ENCODE measurements around the gene DSCAM.

The DSCAM gene

DNA sequence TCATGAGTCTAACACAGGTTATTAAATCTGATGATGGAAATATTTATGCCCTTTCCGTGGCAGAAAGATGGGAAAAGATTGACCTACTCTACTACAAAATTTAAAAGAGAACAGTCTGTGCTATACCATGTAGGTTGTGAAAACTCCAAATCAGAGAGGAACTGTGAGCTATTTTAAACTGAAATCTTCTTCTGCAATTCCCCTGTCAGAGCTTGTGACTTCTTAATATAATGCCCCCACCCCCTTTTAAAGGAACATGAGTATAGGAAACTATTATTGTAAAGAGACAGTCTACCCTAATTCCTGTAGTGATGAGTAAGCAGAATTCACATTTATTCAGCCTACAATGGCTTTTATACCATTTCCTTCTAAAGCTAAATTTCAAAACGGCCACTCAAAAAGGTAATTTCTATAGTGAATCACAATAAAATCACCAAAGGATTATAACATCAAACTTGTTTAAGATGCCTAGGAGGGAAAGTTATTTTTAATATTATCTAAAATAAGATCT, 11.7 kb downstream of the DSCAM start:
- Histone ChIP-seq H4K20me1 (ENCODE audit: insufficient read depth, low read length) (no peaks in the 10 kb centered on the region), H3K27me3 (ENCODE audit: insufficient read depth, low read length) (no peaks in the 10 kb centered on the region), H2AFZ (ENCODE audit: low read length) (no peak overlapping the region), H3K36me3 (ENCODE audit: insufficient read depth, low read length) (no peaks in the 10 kb centered on the region), H3K9me3 (ENCODE audit: low read length) (no peaks in the 10 kb centered on the region), H3K79me2 (ENCODE audit: insufficient read depth, low read length) (no peaks in the 10 kb centered on the region), H3K4me3 (ENCODE audit: low read depth, low read length, poor library complexity, severe bottlenecking) (no peak overlapping the region), H3K4me1 (ENCODE audit: insufficient read depth, low read length, severe bottlenecking) (no peaks in the 10 kb centered on the region), H3K4me2 (ENCODE audit: low read length) (no peak overlapping the region), H3K27ac (ENCODE audit: low read depth, low read length, poor library complexity, severe bottlenecking) (no peak overlapping the region), H3K9ac (ENCODE audit: low read length) (no peak overlapping the region), H3F3A (ENCODE audit: insufficient read depth, low read length) (no peaks in the 10 kb centered on the region), H3K9me2 (ENCODE audit: low read depth, low read length) (no peaks in the 10 kb centered on the region)
- TF ChIP-seq, protein P1, sequence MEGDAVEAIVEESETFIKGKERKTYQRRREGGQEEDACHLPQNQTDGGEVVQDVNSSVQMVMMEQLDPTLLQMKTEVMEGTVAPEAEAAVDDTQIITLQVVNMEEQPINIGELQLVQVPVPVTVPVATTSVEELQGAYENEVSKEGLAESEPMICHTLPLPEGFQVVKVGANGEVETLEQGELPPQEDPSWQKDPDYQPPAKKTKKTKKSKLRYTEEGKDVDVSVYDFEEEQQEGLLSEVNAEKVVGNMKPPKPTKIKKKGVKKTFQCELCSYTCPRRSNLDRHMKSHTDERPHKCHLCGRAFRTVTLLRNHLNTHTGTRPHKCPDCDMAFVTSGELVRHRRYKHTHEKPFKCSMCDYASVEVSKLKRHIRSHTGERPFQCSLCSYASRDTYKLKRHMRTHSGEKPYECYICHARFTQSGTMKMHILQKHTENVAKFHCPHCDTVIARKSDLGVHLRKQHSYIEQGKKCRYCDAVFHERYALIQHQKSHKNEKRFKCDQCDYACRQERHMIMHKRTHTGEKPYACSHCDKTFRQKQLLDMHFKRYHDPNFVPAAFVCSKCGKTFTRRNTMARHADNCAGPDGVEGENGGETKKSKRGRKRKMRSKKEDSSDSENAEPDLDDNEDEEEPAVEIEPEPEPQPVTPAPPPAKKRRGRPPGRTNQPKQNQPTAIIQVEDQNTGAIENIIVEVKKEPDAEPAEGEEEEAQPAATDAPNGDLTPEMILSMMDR (IDR thresholded peaks at IDR 0.05; ENCODE audit: low read length): no peak
- TF ChIP-seq EZH2 (IDR thresholded peaks at IDR 0.05; ENCODE audit: borderline replicate concordance, low read length): no peak

- H3K27me3 ChIP-seq (ENCODE audit: insufficient read depth, low read length): no peaks in the 10 kb centered on the region
- H4K20me1 ChIP-seq (ENCODE audit: insufficient read depth, low read length): no peaks in the 10 kb centered on the region
- no peak overlapping the region for H3K4me2 ChIP-seq (ENCODE audit: low read length)
- TF ChIP-seq EZH2 (IDR thresholded peaks at IDR 0.05; ENCODE audit: borderline replicate concordance, low read length): no peak
- TF ChIP-seq, protein P1 (IDR thresholded peaks at IDR 0.05; ENCODE audit: low read length): no peak
- H3F3A ChIP-seq (ENCODE audit: insufficient read depth, low read length): no peaks in the 10 kb centered on the region
- H3K9me3 ChIP-seq (ENCODE audit: low read length): no peaks in the 10 kb centered on the region
- no peaks in the 10 kb centered on the region for H3K79me2 ChIP-seq (ENCODE audit: insufficient read depth, low read length)
- H3K9ac ChIP-seq (ENCODE audit: low read length): no peak overlapping the region
- H3K4me1 ChIP-seq (ENCODE audit: insufficient read depth, low read length, severe bottlenecking): no peaks in the 10 kb centered on the region
- no peak overlapping the region for H3K4me3 ChIP-seq (ENCODE audit: low read depth, low read length, poor library complexity, severe bottlenecking)
- H3K36me3 ChIP-seq (ENCODE audit: insufficient read depth, low read length): no peaks in the 10 kb centered on the region
- no peak overlapping the region for H2AFZ ChIP-seq (ENCODE audit: low read length)
- H3K27ac ChIP-seq (ENCODE audit: low read depth, low read length, poor library complexity, severe bottlenecking): no peak overlapping the region
- no peaks in the 10 kb centered on the region for H3K9me2 ChIP-seq (ENCODE audit: low read depth, low read length)
These were observed 13.8 kb downstream of the DSCAM start for GRCh38 chr21:40833184-40833583.

- Histone ChIP-seq H2AFZ (ENCODE audit: low read length) (no peak overlapping the region), H3K9me3 (ENCODE audit: low read length) (no peaks in the 10 kb centered on the region), H3K9me2 (ENCODE audit: low read depth, low read length) (no peaks in the 10 kb centered on the region), H4K20me1 (ENCODE audit: insufficient read depth, low read length) (no peaks in the 10 kb centered on the region), H3K9ac (ENCODE audit: low read length) (no peak overlapping the region), H3K27ac (ENCODE audit: low read depth, low read length, poor library complexity, severe bottlenecking) (no peak overlapping the region), H3K79me2 (ENCODE audit: insufficient read depth, low read length) (no peaks in the 10 kb centered on the region), H3K36me3 (ENCODE audit: insufficient read depth, low read length) (no peaks in the 10 kb centered on the region), H3K4me2 (ENCODE audit: low read length) (no peak overlapping the region), H3K4me1 (ENCODE audit: insufficient read depth, low read length, severe bottlenecking) (no peaks in the 10 kb centered on the region), H3F3A (ENCODE audit: insufficient read depth, low read length) (no peaks in the 10 kb centered on the region), H3K4me3 (ENCODE audit: low read depth, low read length, poor library complexity, severe bottlenecking) (no peak overlapping the region), H3K27me3 (ENCODE audit: insufficient read depth, low read length) (no peaks in the 10 kb centered on the region)
- TF ChIP-seq, protein P1 (IDR thresholded peaks at IDR 0.05; ENCODE audit: low read length): no peak
- TF ChIP-seq EZH2 (IDR thresholded peaks at IDR 0.05; ENCODE audit: borderline replicate concordance, low read length): no peak
These were observed 14.6 kb downstream of the DSCAM start for GRCh38 chr21:40832316-40832715.

Data from OCI-LY1 (cell line).